Measurements from ENCODE around the gene FYCO1. TPM values are rescaled to one million over a fixed set of nuclear protein-coding genes. Genes with fewer than 3 reads are reported as not detected.

FYCO1 gene
- total and polyA plus RNA-seq, 2 of the 13 experiments (the other 11 are each of a cell fraction or from before 2014, with no cell fraction given): 2.7 to 4.2 TPM

DNA sequence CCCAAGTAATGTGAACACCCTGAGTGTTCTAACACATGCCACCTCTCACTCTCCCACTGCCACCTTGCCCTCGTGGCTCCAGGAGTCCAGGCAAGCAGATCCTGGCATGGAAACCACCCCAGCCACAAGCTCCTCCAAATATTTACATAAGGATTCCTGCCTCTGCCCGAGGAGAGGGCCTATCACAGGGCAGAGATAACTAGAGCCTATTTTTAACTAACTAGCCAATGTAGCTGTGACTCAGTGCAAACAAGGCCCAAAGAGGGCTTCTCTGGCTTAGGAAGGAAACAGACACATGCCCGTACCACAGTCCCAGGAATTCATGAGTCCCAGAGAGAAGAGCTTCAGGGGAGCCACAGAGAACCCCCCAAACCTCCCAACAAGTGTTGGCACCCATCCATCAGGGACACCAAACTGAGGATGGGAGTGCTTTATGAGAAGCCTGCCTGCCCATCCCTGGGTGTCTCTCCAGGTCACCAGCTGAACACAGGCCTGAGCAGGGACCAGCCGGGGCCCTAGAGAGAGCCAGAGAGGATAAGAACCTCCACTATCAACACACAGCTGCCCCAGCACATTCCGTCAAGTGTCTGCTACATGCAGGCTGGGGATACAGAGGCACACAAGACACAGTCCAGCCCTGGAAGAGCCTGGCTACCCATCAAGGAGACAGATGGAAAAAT lies 9.2 kb downstream of the FYCO1 start (continued):
- TF ChIP-seq, protein P1, sequence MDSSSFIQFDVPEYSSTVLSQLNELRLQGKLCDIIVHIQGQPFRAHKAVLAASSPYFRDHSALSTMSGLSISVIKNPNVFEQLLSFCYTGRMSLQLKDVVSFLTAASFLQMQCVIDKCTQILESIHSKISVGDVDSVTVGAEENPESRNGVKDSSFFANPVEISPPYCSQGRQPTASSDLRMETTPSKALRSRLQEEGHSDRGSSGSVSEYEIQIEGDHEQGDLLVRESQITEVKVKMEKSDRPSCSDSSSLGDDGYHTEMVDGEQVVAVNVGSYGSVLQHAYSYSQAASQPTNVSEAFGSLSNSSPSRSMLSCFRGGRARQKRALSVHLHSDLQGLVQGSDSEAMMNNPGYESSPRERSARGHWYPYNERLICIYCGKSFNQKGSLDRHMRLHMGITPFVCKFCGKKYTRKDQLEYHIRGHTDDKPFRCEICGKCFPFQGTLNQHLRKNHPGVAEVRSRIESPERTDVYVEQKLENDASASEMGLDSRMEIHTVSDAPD (CRISPR knock-in tag; IDR thresholded peaks at IDR 0.05): peak; percentile 57; the same call in 1 of the 2 replicates
- TF ChIP-seq, protein P2, sequence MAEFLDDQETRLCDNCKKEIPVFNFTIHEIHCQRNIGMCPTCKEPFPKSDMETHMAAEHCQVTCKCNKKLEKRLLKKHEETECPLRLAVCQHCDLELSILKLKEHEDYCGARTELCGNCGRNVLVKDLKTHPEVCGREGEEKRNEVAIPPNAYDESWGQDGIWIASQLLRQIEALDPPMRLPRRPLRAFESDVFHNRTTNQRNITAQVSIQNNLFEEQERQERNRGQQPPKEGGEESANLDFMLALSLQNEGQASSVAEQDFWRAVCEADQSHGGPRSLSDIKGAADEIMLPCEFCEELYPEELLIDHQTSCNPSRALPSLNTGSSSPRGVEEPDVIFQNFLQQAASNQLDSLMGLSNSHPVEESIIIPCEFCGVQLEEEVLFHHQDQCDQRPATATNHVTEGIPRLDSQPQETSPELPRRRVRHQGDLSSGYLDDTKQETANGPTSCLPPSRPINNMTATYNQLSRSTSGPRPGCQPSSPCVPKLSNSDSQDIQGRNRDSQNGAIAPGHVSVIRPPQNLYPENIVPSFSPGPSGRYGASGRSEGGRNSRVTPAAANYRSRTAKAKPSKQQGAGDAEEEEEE (CRISPR knock-in tag; IDR thresholded peaks at IDR 0.05; ENCODE audit: borderline replicate concordance): 0 out of 2 replicates have a peak, but pooled peaks have one; percentile 23
- peak; percentile 20; the same call in 1 of the 2 replicates for TF ChIP-seq ZSCAN9 (CRISPR knock-in tag; IDR thresholded peaks at IDR 0.05; ENCODE audit: borderline replicate concordance)
- TF ChIP-seq KDM6A (CRISPR knock-in tag; IDR thresholded peaks at IDR 0.05; ENCODE audit: low read depth): no peak
- TF ChIP-seq SP5 (CRISPR knock-in tag; IDR thresholded peaks at IDR 0.05; ENCODE audit: borderline replicate concordance, low read depth): no peak
- TF ChIP-seq, protein P3, sequence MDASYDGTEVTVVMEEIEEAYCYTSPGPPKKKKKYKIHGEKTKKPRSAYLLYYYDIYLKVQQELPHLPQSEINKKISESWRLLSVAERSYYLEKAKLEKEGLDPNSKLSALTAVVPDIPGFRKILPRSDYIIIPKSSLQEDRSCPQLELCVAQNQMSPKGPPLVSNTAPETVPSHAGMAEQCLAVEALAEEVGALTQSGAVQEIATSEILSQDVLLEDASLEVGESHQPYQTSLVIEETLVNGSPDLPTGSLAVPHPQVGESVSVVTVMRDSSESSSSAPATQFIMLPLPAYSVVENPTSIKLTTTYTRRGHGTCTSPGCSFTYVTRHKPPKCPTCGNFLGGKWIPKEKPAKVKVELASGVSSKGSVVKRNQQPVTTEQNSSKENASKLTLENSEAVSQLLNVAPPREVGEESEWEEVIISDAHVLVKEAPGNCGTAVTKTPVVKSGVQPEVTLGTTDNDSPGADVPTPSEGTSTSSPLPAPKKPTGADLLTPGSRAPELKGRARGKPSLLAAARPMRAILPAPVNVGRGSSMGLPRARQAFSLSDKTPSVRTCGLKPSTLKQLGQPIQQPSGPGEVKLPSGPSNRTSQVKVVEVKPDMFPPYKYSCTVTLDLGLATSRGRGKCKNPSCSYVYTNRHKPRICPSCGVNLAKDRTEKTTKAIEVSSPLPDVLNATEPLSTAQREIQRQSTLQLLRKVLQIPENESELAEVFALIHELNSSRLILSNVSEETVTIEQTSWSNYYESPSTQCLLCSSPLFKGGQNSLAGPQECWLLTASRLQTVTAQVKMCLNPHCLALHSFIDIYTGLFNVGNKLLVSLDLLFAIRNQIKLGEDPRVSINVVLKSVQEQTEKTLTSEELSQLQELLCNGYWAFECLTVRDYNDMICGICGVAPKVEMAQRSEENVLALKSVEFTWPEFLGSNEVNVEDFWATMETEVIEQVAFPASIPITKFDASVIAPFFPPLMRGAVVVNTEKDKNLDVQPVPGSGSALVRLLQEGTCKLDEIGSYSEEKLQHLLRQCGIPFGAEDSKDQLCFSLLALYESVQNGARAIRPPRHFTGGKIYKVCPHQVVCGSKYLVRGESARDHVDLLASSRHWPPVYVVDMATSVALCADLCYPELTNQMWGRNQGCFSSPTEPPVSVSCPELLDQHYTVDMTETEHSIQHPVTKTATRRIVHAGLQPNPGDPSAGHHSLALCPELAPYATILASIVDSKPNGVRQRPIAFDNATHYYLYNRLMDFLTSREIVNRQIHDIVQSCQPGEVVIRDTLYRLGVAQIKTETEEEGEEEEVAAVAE (CRISPR knock-in tag; IDR thresholded peaks at IDR 0.05; ENCODE audit: borderline replicate concordance): peak; percentile 45; the same call in 1 of the 2 replicates
- no peak for TF ChIP-seq PHF20 (CRISPR knock-in tag; IDR thresholded peaks at IDR 0.05)
- TF ChIP-seq, protein P4, sequence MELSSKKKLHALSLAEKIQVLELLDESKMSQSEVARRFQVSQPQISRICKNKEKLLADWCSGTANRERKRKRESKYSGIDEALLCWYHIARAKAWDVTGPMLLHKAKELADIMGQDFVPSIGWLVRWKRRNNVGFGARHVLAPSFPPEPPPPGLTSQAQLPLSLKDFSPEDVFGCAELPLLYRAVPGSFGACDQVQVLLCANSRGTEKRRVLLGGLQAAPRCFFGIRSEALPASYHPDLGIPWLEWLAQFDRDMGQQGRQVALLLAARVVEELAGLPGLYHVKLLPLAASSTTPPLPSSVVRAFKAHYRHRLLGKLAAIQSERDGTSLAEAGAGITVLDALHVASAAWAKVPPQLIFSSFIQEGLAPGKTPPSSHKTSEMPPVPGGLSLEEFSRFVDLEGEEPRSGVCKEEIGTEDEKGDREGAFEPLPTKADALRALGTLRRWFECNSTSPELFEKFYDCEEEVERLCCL (CRISPR knock-in tag; IDR thresholded peaks at IDR 0.05; ENCODE audit: borderline replicate concordance): no peak
- TF ChIP-seq, protein P5, sequence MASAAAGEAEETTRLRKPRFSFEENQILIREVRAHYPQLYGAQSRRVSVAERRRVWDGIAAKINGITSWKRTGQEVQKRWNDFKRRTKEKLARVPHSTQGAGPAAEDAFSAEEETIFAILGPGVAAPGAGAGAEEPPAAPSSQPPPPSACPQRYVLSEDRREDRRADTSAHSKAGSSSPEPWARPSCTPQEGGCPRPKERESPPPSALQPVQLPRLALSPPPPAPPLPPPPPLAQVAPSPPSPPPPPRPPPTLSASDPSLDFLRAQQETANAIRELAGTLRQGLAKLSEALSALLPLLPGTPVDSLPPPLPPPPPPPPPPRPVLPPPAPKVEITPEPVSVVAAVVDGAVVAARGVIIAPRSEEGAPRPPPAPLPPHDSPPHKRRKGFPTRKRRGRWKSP (CRISPR knock-in tag; IDR thresholded peaks at IDR 0.05): 0 out of 2 replicates have a peak, but pooled peaks have one; percentile 36
- TF ChIP-seq, protein P6, sequence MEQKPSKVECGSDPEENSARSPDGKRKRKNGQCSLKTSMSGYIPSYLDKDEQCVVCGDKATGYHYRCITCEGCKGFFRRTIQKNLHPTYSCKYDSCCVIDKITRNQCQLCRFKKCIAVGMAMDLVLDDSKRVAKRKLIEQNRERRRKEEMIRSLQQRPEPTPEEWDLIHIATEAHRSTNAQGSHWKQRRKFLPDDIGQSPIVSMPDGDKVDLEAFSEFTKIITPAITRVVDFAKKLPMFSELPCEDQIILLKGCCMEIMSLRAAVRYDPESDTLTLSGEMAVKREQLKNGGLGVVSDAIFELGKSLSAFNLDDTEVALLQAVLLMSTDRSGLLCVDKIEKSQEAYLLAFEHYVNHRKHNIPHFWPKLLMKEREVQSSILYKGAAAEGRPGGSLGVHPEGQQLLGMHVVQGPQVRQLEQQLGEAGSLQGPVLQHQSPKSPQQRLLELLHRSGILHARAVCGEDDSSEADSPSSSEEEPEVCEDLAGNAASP (CRISPR knock-in tag; IDR thresholded peaks at IDR 0.05; ENCODE audit: borderline replicate concordance): peak; percentile 39; the same call in 1 of the 2 replicates
- peak; percentile 86 for TF ChIP-seq ZFX (CRISPR knock-in tag; IDR thresholded peaks at IDR 0.05; ENCODE audit: low read depth)
- peak; percentile 72; the same call in 1 of the 2 replicates for TF ChIP-seq TGIF2 (CRISPR knock-in tag; IDR thresholded peaks at IDR 0.05)
- 0 out of 2 replicates have a peak, but pooled peaks have one; percentile 43 for TF ChIP-seq KDM2A (CRISPR knock-in tag; IDR thresholded peaks at IDR 0.05; ENCODE audit: borderline replicate concordance, low read depth)
- TF ChIP-seq FOSL1 (CRISPR knock-in tag; IDR thresholded peaks at IDR 0.05; ENCODE audit: borderline replicate concordance): peak; percentile 51; the same call in 1 of the 2 replicates

All from HepG2 (cell line).